GM23338 (cell line): ENCODE results near the gene PAM16. TPM values are rescaled to one million over a fixed set of nuclear protein-coding genes. Genes with fewer than 3 reads are reported as not detected.

Source experiments
- ATAC-seq: fragments of 200-7000 bp; cut with Tn5 transposase; 3 replicates; pipeline ENCODE4 v1.9.1; 2020
- DNase-seq: peaks from one replicate; pipeline ENCODE4 v3.0.0-alpha.2; 2015; ENCODE audit warnings: low spot score
- H2AFZ ChIP-seq: fragments of 200-600 bp; sonication (generic); 2 replicates; pipeline ENCODE4 v1.8.0; 2016; ENCODE audit warnings: antibody characterized with exemption, mild to moderate bottlenecking, moderate library complexity
- H3F3A ChIP-seq: fragments of 200-600 bp; sonication (generic); replicated peaks from 2 replicates; pipeline ENCODE4 v1.8.0; 2017; ENCODE audit warnings: antibody characterized with exemption, mixed run types, low read depth
- H3K27ac ChIP-seq: fragments of 200-600 bp; sonication (generic); 2 replicates; pipeline ENCODE4 v1.6.1; 2016; ENCODE audit warnings: low read depth
- H3K27me3 ChIP-seq: fragments of 200-600 bp; sonication (generic); 2 replicates; pipeline ENCODE4 v1.8.0; 2016; ENCODE audit warnings: mild to moderate bottlenecking, mixed run types, moderate library complexity; ENCODE audit not compliant: insufficient read depth
- H3K36me3 ChIP-seq: fragments of 200-600 bp; sonication (generic); 2 replicates; pipeline ENCODE4 v1.8.0; 2016; ENCODE audit warnings: mild to moderate bottlenecking; ENCODE audit not compliant: insufficient read depth
- H3K4me1 ChIP-seq: fragments of 200-600 bp; sonication (generic); 2 replicates; pipeline ENCODE4 v1.8.0; 2016; ENCODE audit warnings: mild to moderate bottlenecking, moderate library complexity; ENCODE audit not compliant: insufficient read depth
- H3K4me2 ChIP-seq: fragments of 200-600 bp; sonication (generic); 2 replicates; pipeline ENCODE4 v1.7.1; 2017; ENCODE audit warnings: mixed run types
- H3K4me3 ChIP-seq: fragments of 200-600 bp; sonication (generic); 2 replicates; pipeline ENCODE4 v1.6.1; 2016; ENCODE audit warnings: mixed run types
- H3K79me2 ChIP-seq: fragments of 200-600 bp; sonication (generic); replicated peaks from 2 replicates; pipeline ENCODE4 v1.8.0; 2017; ENCODE audit warnings: mild to moderate bottlenecking; ENCODE audit not compliant: insufficient read depth
- H3K9me2 ChIP-seq: fragments of 200-600 bp; sonication (generic); 2 replicates; pipeline ENCODE4 v1.8.0; 2017; ENCODE audit not compliant: insufficient read depth
- H4K20me1 ChIP-seq: fragments of 200-600 bp; sonication (generic); replicated peaks from 2 replicates; pipeline ENCODE4 v1.8.0; 2017; ENCODE audit warnings: mild to moderate bottlenecking; ENCODE audit not compliant: insufficient read depth
- H3K27ac Mint-ChIP-seq: 2 replicates; pipeline ENCODE4 v1.8.0; 2020; ENCODE audit warnings: inconsistent platforms, mild to moderate bottlenecking, moderate library complexity, mixed read lengths
- H3K27me3 Mint-ChIP-seq: 3 replicates; pipeline ENCODE4 v1.8.0; 2022; ENCODE audit warnings: low read depth, mild to moderate bottlenecking, moderate library complexity, mixed read lengths, inconsistent platforms; ENCODE audit not compliant: insufficient read depth, poor library complexity
- H3K36me3 Mint-ChIP-seq: 3 replicates; pipeline ENCODE4 v1.8.0; 2021; ENCODE audit warnings: low read depth, mild to moderate bottlenecking, inconsistent platforms, moderate library complexity, mixed read lengths
- H3K4me1 Mint-ChIP-seq: 3 replicates; pipeline ENCODE4 v1.8.0; 2020; ENCODE audit warnings: mild to moderate bottlenecking, inconsistent platforms, mixed read lengths
- H3K4me3 Mint-ChIP-seq: 3 replicates; pipeline ENCODE4 v1.8.0; 2021; ENCODE audit warnings: moderate library complexity, mild to moderate bottlenecking, inconsistent platforms, mixed read lengths
- H3K9me3 Mint-ChIP-seq: 3 replicates; pipeline ENCODE4 v1.8.0; 2020; ENCODE audit warnings: moderate library complexity, mild to moderate bottlenecking, inconsistent platforms, mixed read lengths
- CREB1 ChIP-seq: fragments of 250-450 bp; sonication (Bioruptor Pico); IDR thresholded peaks from 2 replicates; pipeline ENCODE4 v1.5.0; 2020; ENCODE audit warnings: low read depth, mild to moderate bottlenecking, moderate library complexity
- EZH2 ChIP-seq: fragments of 200-600 bp; sonication (generic); IDR thresholded peaks from one replicate; pipeline ENCODE4 v1.8.0; 2017; ENCODE audit warnings: antibody characterized with exemption, mild to moderate bottlenecking, low read depth; ENCODE audit not compliant: unreplicated experiment
- EZH2phosphoT487 ChIP-seq: fragments of 200-600 bp; sonication (generic); IDR thresholded peaks from one replicate; pipeline ENCODE4 v1.8.1; 2018; ENCODE audit warnings: antibody characterized with exemption; ENCODE audit not compliant: unreplicated experiment
- JUNB ChIP-seq: IDR thresholded peaks from one replicate; pipeline ENCODE4 v1.6.1; 2016; ENCODE audit warnings: antibody characterized with exemption; ENCODE audit not compliant: unreplicated experiment
- NANOG ChIP-seq: IDR thresholded peaks from 2 replicates; pipeline ENCODE4 v1.6.1; 2016; ENCODE audit warnings: antibody characterized with exemption, borderline replicate concordance
- POLR2AphosphoS5 ChIP-seq: IDR thresholded peaks from 2 replicates; pipeline ENCODE4 v1.6.1; 2016; ENCODE audit warnings: antibody characterized with exemption, low read depth
- REST ChIP-seq: IDR thresholded peaks from one replicate; pipeline ENCODE4 v1.6.1; 2018; ENCODE audit warnings: antibody characterized with exemption; ENCODE audit not compliant: unreplicated experiment
- STAT1 ChIP-seq: IDR thresholded peaks from one replicate; pipeline ENCODE4 v1.6.1; 2016; ENCODE audit warnings: antibody characterized with exemption; ENCODE audit not compliant: unreplicated experiment
- ZNF114 ChIP-seq: fragments of 250-450 bp; sonication (Bioruptor Pico); IDR thresholded peaks from 2 replicates; pipeline ENCODE4 v1.5.0; 2020; ENCODE audit warnings: mild to moderate bottlenecking, moderate library complexity
- ZNF331 ChIP-seq: fragments of 250-450 bp; sonication (Bioruptor Pico); IDR thresholded peaks from 2 replicates; pipeline ENCODE4 v1.5.0; 2020; ENCODE audit warnings: low read depth, mild to moderate bottlenecking, moderate library complexity
- polyA plus RNA-seq: library from polyadenylated mRNA; unstranded; fragments of >200 nt; fragmentation: Nextera tagmentation; extraction: Ambion mirVana; gene quantifications from 2 replicates; pipeline ENCODE4 v1.2.1, GENCODE V29; 2016
- total RNA-seq: library from RNA; depleted of rRNA; stranded (reverse); fragments of >200 nt; shearing (Covaris generic); gene quantifications from 2 replicates; pipeline ENCODE4 v1.2.3, GENCODE V29; 2014
- TF ChIP-seq, protein P1 (sequence below), 2 experiments: fragments of 200-600 bp in 1 of 2; sonication (generic) in 1 of 2; conservative IDR thresholded peaks; 2 replicates each; pipeline versions ENCODE4 v1.5.1 to v1.6.1; 2016 to 2017; ENCODE audit warnings: antibody characterized with exemption in 2 of 2, low read depth in 2 of 2, mild to moderate bottlenecking in 2 of 2, moderate library complexity in 1 of 2
- TF ChIP-seq, protein P2 (sequence below): IDR thresholded peaks from 2 replicates; pipeline ENCODE4 v1.6.1; 2016; ENCODE audit warnings: antibody characterized with exemption
- TF ChIP-seq, protein P3 (sequence below): fragments of 250-450 bp; sonication (Bioruptor Pico); IDR thresholded peaks from 2 replicates; pipeline ENCODE4 v1.5.0; 2020; ENCODE audit warnings: mild to moderate bottlenecking, moderate library complexity

PAM16 gene
- total and polyA plus RNA-seq, 2 experiments from 2014 or later = 84.1 to 283 TPM

- H3F3A ChIP-seq = peaks cover 14% of the 10 kb centered on the region
- Mint-ChIP-seq H3K27ac (no peak overlapping the region), H3K36me3 (peaks cover 12% of the 10 kb centered on the region)
Observed at GRCh38 chr16:4352843-4353242, 1.7 kb upstream of the PAM16 start.

More at GRCh38 chr16:4352843-4353242, 1.7 kb upstream of the PAM16 start:
- H3K9me3 Mint-ChIP-seq = no peaks in the 10 kb centered on the region; the same call in 1 of the 3 replicates
- H3K4me3 Mint-ChIP-seq = no peak overlapping the region
- peaks cover 31% of the 10 kb centered on the region for H3K79me2 ChIP-seq
- H4K20me1 ChIP-seq = peaks cover 13% of the 10 kb centered on the region; the same call in 1 of the 2 replicates
- ATAC-seq (no peak), DNase-seq (no peak)
- TF ChIP-seq NANOG (no peak), EZH2phosphoT487 (no peak), POLR2AphosphoS5 (no peak), EZH2 (no peak), CREB1 (no peak), ZNF331 (CRISPR knock-in tag) (no peak), STAT1 (no peak), REST (no peak), ZNF114 (CRISPR knock-in tag) (no peak), JUNB (no peak)
- TF ChIP-seq, protein P1, sequence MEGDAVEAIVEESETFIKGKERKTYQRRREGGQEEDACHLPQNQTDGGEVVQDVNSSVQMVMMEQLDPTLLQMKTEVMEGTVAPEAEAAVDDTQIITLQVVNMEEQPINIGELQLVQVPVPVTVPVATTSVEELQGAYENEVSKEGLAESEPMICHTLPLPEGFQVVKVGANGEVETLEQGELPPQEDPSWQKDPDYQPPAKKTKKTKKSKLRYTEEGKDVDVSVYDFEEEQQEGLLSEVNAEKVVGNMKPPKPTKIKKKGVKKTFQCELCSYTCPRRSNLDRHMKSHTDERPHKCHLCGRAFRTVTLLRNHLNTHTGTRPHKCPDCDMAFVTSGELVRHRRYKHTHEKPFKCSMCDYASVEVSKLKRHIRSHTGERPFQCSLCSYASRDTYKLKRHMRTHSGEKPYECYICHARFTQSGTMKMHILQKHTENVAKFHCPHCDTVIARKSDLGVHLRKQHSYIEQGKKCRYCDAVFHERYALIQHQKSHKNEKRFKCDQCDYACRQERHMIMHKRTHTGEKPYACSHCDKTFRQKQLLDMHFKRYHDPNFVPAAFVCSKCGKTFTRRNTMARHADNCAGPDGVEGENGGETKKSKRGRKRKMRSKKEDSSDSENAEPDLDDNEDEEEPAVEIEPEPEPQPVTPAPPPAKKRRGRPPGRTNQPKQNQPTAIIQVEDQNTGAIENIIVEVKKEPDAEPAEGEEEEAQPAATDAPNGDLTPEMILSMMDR (conservative IDR thresholded peaks at IDR 0.05; ENCODE audit: low read depth in 2 of 2) = no peak
- TF ChIP-seq, protein P2, sequence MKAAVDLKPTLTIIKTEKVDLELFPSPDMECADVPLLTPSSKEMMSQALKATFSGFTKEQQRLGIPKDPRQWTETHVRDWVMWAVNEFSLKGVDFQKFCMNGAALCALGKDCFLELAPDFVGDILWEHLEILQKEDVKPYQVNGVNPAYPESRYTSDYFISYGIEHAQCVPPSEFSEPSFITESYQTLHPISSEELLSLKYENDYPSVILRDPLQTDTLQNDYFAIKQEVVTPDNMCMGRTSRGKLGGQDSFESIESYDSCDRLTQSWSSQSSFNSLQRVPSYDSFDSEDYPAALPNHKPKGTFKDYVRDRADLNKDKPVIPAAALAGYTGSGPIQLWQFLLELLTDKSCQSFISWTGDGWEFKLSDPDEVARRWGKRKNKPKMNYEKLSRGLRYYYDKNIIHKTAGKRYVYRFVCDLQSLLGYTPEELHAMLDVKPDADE = no peak
- TF ChIP-seq, protein P3, sequence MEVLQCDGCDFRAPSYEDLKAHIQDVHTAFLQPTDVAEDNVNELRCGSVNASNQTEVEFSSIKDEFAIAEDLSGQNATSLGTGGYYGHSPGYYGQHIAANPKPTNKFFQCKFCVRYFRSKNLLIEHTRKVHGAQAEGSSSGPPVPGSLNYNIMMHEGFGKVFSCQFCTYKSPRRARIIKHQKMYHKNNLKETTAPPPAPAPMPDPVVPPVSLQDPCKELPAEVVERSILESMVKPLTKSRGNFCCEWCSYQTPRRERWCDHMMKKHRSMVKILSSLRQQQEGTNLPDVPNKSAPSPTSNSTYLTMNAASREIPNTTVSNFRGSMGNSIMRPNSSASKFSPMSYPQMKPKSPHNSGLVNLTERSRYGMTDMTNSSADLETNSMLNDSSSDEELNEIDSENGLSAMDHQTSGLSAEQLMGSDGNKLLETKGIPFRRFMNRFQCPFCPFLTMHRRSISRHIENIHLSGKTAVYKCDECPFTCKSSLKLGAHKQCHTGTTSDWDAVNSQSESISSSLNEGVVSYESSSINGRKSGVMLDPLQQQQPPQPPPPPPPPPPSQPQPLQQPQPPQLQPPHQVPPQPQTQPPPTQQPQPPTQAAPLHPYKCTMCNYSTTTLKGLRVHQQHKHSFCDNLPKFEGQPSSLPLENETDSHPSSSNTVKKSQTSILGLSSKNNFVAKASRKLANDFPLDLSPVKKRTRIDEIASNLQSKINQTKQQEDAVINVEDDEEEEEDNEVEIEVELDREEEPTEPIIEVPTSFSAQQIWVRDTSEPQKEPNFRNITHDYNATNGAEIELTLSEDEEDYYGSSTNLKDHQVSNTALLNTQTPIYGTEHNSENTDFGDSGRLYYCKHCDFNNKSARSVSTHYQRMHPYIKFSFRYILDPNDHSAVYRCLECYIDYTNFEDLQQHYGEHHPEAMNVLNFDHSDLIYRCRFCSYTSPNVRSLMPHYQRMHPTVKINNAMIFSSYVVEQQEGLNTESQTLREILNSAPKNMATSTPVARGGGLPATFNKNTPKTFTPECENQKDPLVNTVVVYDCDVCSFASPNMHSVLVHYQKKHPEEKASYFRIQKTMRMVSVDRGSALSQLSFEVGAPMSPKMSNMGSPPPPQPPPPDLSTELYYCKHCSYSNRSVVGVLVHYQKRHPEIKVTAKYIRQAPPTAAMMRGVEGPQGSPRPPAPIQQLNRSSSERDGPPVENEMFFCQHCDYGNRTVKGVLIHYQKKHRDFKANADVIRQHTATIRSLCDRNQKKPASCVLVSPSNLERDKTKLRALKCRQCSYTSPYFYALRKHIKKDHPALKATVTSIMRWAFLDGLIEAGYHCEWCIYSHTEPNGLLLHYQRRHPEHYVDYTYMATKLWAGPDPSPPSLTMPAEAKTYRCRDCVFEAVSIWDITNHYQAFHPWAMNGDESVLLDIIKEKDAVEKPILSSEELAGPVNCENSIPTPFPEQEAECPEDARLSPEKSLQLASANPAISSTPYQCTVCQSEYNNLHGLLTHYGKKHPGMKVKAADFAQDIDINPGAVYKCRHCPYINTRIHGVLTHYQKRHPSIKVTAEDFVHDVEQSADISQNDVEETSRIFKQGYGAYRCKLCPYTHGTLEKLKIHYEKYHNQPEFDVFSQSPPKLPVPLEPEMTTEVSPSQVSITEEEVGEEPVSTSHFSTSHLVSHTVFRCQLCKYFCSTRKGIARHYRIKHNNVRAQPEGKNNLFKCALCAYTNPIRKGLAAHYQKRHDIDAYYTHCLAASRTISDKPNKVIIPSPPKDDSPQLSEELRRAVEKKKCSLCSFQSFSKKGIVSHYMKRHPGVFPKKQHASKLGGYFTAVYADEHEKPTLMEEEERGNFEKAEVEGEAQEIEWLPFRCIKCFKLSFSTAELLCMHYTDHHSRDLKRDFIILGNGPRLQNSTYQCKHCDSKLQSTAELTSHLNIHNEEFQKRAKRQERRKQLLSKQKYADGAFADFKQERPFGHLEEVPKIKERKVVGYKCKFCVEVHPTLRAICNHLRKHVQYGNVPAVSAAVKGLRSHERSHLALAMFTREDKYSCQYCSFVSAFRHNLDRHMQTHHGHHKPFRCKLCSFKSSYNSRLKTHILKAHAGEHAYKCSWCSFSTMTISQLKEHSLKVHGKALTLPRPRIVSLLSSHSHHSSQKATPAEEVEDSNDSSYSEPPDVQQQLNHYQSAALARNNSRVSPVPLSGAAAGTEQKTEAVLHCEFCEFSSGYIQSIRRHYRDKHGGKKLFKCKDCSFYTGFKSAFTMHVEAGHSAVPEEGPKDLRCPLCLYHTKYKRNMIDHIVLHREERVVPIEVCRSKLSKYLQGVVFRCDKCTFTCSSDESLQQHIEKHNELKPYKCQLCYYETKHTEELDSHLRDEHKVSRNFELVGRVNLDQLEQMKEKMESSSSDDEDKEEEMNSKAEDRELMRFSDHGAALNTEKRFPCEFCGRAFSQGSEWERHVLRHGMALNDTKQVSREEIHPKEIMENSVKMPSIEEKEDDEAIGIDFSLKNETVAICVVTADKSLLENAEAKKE (CRISPR knock-in tag) = no peak
- no peak overlapping the region for H3K4me2 ChIP-seq
- peaks cover 7% of the 10 kb centered on the region for H3K4me1 ChIP-seq
- H3K4me3 ChIP-seq = no peak overlapping the region
- H2AFZ ChIP-seq = no peak overlapping the region
- no peaks in the 10 kb centered on the region for H3K9me2 ChIP-seq
- peaks cover 15% of the 10 kb centered on the region for H3K27me3 Mint-ChIP-seq
- H3K27ac ChIP-seq = no peak overlapping the region
- H3K36me3 ChIP-seq = no peaks in the 10 kb centered on the region; the same call in 1 of the 2 replicates
- no peaks in the 10 kb centered on the region for H3K27me3 ChIP-seq
- H3K4me1 Mint-ChIP-seq = peaks cover 12% of the 10 kb centered on the region; the same call in 2 of the 3 replicates
